ENCODE data around the gene PUS1.

- TF ChIP-seq CTCF (IDR thresholded peaks at IDR 0.05; ENCODE audit: poor library complexity, severe bottlenecking), result no peak
- no peak for TF ChIP-seq POLR2AphosphoS5 (IDR thresholded peaks at IDR 0.05)
- TF ChIP-seq TAF1 (IDR thresholded peaks at IDR 0.05; ENCODE audit: low read depth), result no peak
- TF ChIP-seq RAD21 (conservative IDR thresholded peaks at IDR 0.05), result no peak
Measured at GRCh38 chr12:131943876-131944275, 14.8 kb downstream of the PUS1 start.
